SK-N-SH treated with all-trans-retinoic acid at 6 μM for 48 hours (cell line): ENCODE measurements around the gene TBC1D22B.

Experiments
- ATAC-seq: fragments of 200-7000 bp; cut with Tn5 transposase; 3 replicates; pipeline ENCODE4 v1.9.1; 2020; ENCODE audit warnings: mild to moderate bottlenecking, moderate library complexity
- ARNTL ChIP-seq: fragments of 450-650 bp; formaldehyde crosslinking; IDR thresholded peaks from 2 replicates; pipeline ENCODE4 v1.5.0; 2020; ENCODE audit warnings: low read depth, mild to moderate bottlenecking, moderate library complexity, borderline replicate concordance
- BACH2 ChIP-seq: fragments of 250-450 bp; sonication (Bioruptor Pico); IDR thresholded peaks from 2 replicates; pipeline ENCODE4 v1.9.0; 2021; ENCODE audit warnings: mild to moderate bottlenecking, borderline replicate concordance
- CSDC2 ChIP-seq: fragments of 250-450 bp; sonication (Bioruptor Pico); IDR thresholded peaks from 2 replicates; pipeline ENCODE4 v1.5.0; 2020; ENCODE audit warnings: mild to moderate bottlenecking, moderate library complexity
- ESRRG ChIP-seq: fragments of 250-450 bp; sonication (Bioruptor Pico); IDR thresholded peaks from 2 replicates; pipeline ENCODE4 v1.6.1; 2021; ENCODE audit warnings: mild to moderate bottlenecking
- GLIS3 ChIP-seq: fragments of 250-450 bp; sonication (Bioruptor Pico); IDR thresholded peaks from 2 replicates; pipeline ENCODE4 v1.5.0; 2020; ENCODE audit warnings: mild to moderate bottlenecking, moderate library complexity
- ISL1 ChIP-seq: fragments of 250-450 bp; sonication (Bioruptor Pico); IDR thresholded peaks from 2 replicates; pipeline ENCODE4 v2.1.2; 2022; ENCODE audit warnings: mild to moderate bottlenecking, moderate library complexity
- OSR1 ChIP-seq: fragments of 250-450 bp; sonication (Bioruptor Pico); IDR thresholded peaks from 2 replicates; pipeline ENCODE4 v1.8.0; 2022; ENCODE audit warnings: moderate library complexity, mild to moderate bottlenecking, inconsistent platforms
- RARB ChIP-seq: fragments of 250-450 bp; sonication (Bioruptor Pico); IDR thresholded peaks from 2 replicates; pipeline ENCODE4 v1.8.0; 2021; ENCODE audit warnings: mild to moderate bottlenecking, moderate library complexity
- SNAI2 ChIP-seq: fragments of 250-450 bp; sonication (Bioruptor Pico); IDR thresholded peaks from 2 replicates; pipeline ENCODE4 v1.5.0; 2020; ENCODE audit warnings: mild to moderate bottlenecking, moderate library complexity
- TCF4 ChIP-seq: fragments of 250-450 bp; sonication (Bioruptor Pico); IDR thresholded peaks from 2 replicates; pipeline ENCODE4 v1.8.0; 2021; ENCODE audit warnings: mild to moderate bottlenecking, moderate library complexity, borderline replicate concordance
- TOX ChIP-seq: fragments of 250-450 bp; sonication (Bioruptor Pico); IDR thresholded peaks from 2 replicates; pipeline ENCODE4 v1.8.0; 2021; ENCODE audit warnings: mild to moderate bottlenecking, moderate library complexity, borderline replicate concordance
- ZC3H10 ChIP-seq: fragments of 250-450 bp; sonication (Bioruptor Pico); IDR thresholded peaks from 2 replicates; pipeline ENCODE4 v1.5.1; 2021; ENCODE audit warnings: mild to moderate bottlenecking, moderate library complexity
- ZFP3 ChIP-seq: fragments of 250-450 bp; sonication (Bioruptor Pico); IDR thresholded peaks from 2 replicates; pipeline ENCODE4 v1.5.0; 2020; ENCODE audit warnings: mild to moderate bottlenecking, moderate library complexity
- ZFP30 ChIP-seq: fragments of 450-650 bp; formaldehyde crosslinking; IDR thresholded peaks from 2 replicates; pipeline ENCODE4 v1.5.0; 2022; ENCODE audit warnings: mild to moderate bottlenecking, moderate library complexity
- ZNF70 ChIP-seq: fragments of 450-650 bp; formaldehyde crosslinking; IDR thresholded peaks from 2 replicates; pipeline ENCODE4 v1.5.0; 2020; ENCODE audit warnings: mild to moderate bottlenecking, moderate library complexity
- TF ChIP-seq, protein P1 (sequence below): fragments of 250-450 bp; sonication (Bioruptor Pico); IDR thresholded peaks from 2 replicates; pipeline ENCODE4 v1.5.1; 2021; ENCODE audit warnings: mild to moderate bottlenecking, moderate library complexity
- TF ChIP-seq, protein P2 (sequence below): fragments of 250-450 bp; sonication (Bioruptor Pico); IDR thresholded peaks from 2 replicates; pipeline ENCODE4 v1.5.0; 2020; ENCODE audit warnings: mild to moderate bottlenecking, moderate library complexity
- TF ChIP-seq, protein P3 (sequence below): fragments of 250-450 bp; sonication (Bioruptor Pico); IDR thresholded peaks from 2 replicates; pipeline ENCODE4 v1.8.0; 2020; ENCODE audit warnings: mild to moderate bottlenecking, moderate library complexity, borderline replicate concordance
- TF ChIP-seq, protein P4 (sequence below): fragments of 250-450 bp; sonication (Bioruptor Pico); IDR thresholded peaks from 2 replicates; pipeline ENCODE4 v1.5.1; 2020; ENCODE audit warnings: low read depth, mild to moderate bottlenecking, moderate library complexity

Gene TBC1D22B

DNA sequence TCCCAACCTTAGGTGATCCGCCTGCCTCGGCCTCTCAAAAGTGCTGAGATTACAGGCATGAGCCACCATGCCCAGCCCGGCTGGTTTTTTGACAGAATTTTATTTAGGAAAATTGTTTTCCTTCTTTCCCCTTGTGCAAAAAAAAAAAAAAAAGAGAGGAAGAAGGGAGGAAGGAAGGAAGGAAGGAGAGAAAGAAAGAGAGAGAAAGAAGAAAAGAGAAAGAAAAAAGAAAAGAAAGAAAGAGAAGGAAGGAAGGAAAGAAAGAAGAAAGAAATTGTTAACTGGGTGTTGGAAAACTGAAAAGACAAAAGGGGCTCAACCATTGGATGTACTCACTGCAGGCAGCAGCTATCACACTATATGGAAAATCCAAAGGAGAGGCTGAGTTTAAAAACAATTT is 94.8 kb downstream of the TBC1D22B start (continued):
- no peak for TF ChIP-seq TOX (CRISPR knock-in tag)
- TF ChIP-seq ZFP3 (CRISPR knock-in tag) = no peak

DNA sequence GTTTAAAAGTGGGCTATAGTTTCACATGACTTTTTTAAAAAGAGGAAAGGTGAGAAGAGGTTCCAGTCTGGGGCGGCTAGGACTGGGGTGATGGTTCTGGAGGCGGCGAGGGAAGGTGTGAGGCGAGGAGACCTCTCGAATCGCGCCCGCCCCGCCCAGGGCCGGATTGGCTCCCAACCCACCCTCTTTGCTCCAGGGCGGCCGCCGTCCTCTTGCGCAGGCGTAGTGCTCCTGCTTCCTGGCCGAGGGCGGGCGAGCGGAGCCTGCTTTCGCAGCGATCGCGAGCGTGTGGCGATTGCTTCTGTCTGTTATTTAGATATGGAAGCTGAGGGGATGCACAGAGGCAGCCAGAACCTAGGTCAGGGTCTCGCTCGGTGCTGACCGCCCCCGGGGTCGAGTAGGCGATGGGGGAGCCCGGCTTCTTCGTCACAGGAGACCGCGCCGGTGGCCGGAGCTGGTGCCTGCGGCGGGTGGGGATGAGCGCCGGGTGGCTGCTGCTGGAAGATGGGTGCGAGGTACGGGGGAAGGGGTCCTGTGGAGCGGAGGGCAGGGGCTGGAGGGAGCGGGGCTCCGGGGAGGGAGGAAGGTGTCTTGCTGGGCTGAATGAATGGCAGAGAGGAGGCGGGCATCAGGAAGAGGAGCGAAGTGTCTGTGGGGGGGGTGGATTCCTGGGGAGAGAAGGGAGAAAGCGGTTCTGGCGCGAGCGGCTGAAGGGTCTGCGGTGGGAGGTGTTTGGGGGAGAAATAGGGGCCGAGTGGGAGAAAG is 96.4 kb downstream of the TBC1D22B start, which contains the start of gene RNF8:
Gene RNF8 (plus strand): TSS at position 223 of the 765 bp plus-strand sequence. CDS start 182 bp downstream, at position 405.
- TF ChIP-seq RARB (CRISPR knock-in tag) (no peak), CSDC2 (CRISPR knock-in tag) (no peak), ESRRG (no peak), ISL1 (CRISPR knock-in tag) (no peak)
- TF ChIP-seq, protein P1, sequence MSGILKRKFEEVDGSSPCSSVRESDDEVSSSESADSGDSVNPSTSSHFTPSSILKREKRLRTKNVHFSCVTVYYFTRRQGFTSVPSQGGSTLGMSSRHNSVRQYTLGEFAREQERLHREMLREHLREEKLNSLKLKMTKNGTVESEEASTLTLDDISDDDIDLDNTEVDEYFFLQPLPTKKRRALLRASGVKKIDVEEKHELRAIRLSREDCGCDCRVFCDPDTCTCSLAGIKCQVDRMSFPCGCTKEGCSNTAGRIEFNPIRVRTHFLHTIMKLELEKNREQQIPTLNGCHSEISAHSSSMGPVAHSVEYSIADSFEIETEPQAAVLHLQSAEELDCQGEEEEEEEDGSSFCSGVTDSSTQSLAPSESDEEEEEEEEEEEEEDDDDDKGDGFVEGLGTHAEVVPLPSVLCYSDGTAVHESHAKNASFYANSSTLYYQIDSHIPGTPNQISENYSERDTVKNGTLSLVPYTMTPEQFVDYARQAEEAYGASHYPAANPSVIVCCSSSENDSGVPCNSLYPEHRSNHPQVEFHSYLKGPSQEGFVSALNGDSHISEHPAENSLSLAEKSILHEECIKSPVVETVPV (CRISPR knock-in tag) = no peak
- TF ChIP-seq, protein P2, sequence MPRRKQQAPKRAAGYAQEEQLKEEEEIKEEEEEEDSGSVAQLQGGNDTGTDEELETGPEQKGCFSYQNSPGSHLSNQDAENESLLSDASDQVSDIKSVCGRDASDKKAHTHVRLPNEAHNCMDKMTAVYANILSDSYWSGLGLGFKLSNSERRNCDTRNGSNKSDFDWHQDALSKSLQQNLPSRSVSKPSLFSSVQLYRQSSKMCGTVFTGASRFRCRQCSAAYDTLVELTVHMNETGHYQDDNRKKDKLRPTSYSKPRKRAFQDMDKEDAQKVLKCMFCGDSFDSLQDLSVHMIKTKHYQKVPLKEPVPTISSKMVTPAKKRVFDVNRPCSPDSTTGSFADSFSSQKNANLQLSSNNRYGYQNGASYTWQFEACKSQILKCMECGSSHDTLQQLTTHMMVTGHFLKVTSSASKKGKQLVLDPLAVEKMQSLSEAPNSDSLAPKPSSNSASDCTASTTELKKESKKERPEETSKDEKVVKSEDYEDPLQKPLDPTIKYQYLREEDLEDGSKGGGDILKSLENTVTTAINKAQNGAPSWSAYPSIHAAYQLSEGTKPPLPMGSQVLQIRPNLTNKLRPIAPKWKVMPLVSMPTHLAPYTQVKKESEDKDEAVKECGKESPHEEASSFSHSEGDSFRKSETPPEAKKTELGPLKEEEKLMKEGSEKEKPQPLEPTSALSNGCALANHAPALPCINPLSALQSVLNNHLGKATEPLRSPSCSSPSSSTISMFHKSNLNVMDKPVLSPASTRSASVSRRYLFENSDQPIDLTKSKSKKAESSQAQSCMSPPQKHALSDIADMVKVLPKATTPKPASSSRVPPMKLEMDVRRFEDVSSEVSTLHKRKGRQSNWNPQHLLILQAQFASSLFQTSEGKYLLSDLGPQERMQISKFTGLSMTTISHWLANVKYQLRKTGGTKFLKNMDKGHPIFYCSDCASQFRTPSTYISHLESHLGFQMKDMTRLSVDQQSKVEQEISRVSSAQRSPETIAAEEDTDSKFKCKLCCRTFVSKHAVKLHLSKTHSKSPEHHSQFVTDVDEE (CRISPR knock-in tag) = no peak
- TF ChIP-seq, all 23 proteins: peak for 0
- ATAC-seq = peak; percentile 97

DNA sequence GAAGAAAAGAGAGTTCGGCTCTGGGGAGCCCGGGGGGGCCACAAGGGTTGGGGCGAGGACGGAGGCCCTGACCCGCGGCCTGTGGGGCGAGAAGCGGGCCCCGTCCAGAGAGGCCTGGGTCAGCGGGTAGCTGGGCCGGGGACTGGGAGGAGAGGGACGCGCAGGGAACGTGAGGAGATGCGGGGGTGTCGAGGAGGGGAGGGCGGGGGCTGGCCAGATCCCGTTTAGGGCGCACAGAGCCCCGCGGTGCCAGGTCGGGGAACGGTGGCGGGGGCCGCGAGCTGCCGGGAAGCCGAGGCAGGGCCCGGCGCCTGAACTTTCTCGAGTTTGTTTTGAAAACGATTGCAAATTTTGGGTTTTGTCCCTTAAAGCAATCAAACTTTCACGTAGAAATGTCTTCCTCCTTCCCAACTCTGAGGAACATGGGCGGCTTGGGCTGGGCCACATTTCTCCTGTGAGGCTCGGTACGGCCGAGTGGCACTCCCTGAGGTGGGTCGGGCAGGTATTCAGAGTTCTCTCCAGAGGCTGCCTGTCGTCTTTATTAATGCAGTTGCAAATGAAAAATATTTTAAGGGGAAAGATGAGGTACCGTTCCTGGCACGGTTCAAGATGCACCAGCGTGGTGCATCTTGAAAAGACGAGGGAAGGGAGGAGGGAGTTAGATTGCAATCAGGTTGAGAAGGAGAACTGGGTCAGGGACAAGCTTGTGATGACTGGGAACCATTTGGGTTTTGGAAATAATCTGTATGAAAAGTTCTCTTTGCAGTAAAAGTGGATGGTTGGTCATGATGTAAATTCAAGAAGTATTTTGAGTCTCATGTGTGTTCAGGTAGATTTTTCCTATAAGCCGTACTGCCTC is 97.2 kb downstream of the TBC1D22B start:
- peak; percentile 66 for ATAC-seq
- TF ChIP-seq ZFP3 (CRISPR knock-in tag) (no peak), GLIS3 (CRISPR knock-in tag) (no peak), ZC3H10 (CRISPR knock-in tag) (no peak), BACH2 (CRISPR knock-in tag) (no peak), RARB (CRISPR knock-in tag) (no peak), ESRRG (no peak)
- TF ChIP-seq, all 23 proteins: peak for 0

DNA sequence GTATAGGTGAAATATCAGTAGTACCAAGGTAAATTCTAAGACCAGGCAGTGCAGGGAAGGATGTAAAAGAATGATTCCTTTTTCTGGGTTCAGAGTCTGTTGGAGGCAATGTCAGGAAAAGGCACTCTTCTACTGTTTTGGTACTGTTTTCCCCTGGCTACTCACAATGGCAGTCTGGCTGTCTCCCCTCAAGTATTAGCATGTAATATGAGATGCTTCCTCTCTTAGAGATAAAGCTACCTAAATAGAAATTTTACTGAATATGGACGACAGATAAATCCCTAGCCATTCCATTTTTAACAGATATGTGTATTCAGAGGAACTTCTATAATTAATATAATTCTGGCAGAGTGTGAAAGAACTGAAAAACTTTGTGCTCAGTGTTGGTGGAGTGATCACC is 99.7 kb downstream of the TBC1D22B start:
- ATAC-seq = no peak
- no peak for TF ChIP-seq ZFP30
- no peak for TF ChIP-seq ESRRG
- no peak for TF ChIP-seq GLIS3 (CRISPR knock-in tag)
- TF ChIP-seq ZFP3 (CRISPR knock-in tag) = no peak
- TF ChIP-seq, protein P1 (CRISPR knock-in tag) = no peak
- TF ChIP-seq ZNF70 = no peak
- no peak for TF ChIP-seq BACH2 (CRISPR knock-in tag)
- no peak for TF ChIP-seq ISL1 (CRISPR knock-in tag)
- no peak for TF ChIP-seq CSDC2 (CRISPR knock-in tag)
- TF ChIP-seq ARNTL (CRISPR knock-in tag) = no peak
- TF ChIP-seq, all 23 proteins: peak for 0

DNA sequence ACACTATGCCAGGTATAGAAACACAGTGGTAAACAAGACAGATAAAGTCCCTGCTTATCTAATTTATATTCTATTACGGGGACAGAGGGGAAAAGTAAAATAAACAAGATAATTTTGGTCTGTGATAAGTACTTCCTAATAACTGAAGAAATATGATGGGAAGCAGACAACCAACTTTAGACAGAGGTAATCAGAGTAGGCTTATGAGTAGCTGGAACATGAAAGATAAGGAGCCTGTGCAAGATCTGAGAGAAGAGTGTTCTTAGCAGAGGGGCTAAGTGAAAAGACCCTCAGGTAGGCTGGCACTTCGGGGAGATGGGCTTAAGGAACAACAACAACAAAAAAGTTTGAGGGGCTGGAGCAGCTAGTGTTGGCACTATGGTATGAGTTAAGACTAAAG is 100.3 kb downstream of the TBC1D22B start:
- no peak for ATAC-seq
- TF ChIP-seq SNAI2 (CRISPR knock-in tag) (no peak), ZNF70 (no peak), CSDC2 (CRISPR knock-in tag) (no peak), ARNTL (CRISPR knock-in tag) (no peak), ESRRG (no peak), TOX (CRISPR knock-in tag) (no peak), OSR1 (CRISPR knock-in tag) (no peak), TCF4 (CRISPR knock-in tag) (no peak)
- TF ChIP-seq, protein P3, sequence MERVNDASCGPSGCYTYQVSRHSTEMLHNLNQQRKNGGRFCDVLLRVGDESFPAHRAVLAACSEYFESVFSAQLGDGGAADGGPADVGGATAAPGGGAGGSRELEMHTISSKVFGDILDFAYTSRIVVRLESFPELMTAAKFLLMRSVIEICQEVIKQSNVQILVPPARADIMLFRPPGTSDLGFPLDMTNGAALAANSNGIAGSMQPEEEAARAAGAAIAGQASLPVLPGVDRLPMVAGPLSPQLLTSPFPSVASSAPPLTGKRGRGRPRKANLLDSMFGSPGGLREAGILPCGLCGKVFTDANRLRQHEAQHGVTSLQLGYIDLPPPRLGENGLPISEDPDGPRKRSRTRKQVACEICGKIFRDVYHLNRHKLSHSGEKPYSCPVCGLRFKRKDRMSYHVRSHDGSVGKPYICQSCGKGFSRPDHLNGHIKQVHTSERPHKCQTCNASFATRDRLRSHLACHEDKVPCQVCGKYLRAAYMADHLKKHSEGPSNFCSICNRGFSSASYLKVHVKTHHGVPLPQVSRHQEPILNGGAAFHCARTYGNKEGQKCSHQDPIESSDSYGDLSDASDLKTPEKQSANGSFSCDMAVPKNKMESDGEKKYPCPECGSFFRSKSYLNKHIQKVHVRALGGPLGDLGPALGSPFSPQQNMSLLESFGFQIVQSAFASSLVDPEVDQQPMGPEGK (CRISPR knock-in tag) = no peak
- TF ChIP-seq, protein P4, sequence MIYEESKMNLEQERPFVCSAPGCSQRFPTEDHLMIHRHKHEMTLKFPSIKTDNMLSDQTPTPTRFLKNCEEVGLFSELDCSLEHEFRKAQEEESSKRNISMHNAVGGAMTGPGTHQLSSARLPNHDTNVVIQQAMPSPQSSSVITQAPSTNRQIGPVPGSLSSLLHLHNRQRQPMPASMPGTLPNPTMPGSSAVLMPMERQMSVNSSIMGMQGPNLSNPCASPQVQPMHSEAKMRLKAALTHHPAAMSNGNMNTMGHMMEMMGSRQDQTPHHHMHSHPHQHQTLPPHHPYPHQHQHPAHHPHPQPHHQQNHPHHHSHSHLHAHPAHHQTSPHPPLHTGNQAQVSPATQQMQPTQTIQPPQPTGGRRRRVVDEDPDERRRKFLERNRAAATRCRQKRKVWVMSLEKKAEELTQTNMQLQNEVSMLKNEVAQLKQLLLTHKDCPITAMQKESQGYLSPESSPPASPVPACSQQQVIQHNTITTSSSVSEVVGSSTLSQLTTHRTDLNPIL (CRISPR knock-in tag) = no peak
- TF ChIP-seq, protein P2 (CRISPR knock-in tag) = no peak
